Astrocyte (in vitro differentiated cells and primary cell): ENCODE data around the gene KCNJ1.

ENCODE experiments used
- CTCF ChIP-seq: IDR thresholded peaks from 2 replicates; pipeline ENCODE4 v1.5.1; 2011; ENCODE audit warnings: low read depth, mild to moderate bottlenecking, inconsistent platforms, low read length, moderate library complexity; ENCODE audit not compliant: insufficient read depth
- EZH2 ChIP-seq: IDR thresholded peaks from 2 replicates; pipeline ENCODE4 v1.6.1; 2012; ENCODE audit warnings: mild to moderate bottlenecking, low read length, inconsistent platforms; ENCODE audit not compliant: insufficient read depth

- TF ChIP-seq CTCF (no peak), EZH2 (no peak)
Observed at GRCh38 chr11:128884054-128884453, 17.0 kb upstream of the KCNJ1 start.
